GM12878 (cell line): ENCODE data around the gene DDX11. TPM values are rescaled to one million over a fixed set of nuclear protein-coding genes. Genes with fewer than 3 reads are reported as not detected.
"Not testable (repeated sequence)": the region's sequence is repeated elsewhere in the genome, so short reads cannot be mapped to it uniquely, and the experiment has no call there.

Experiments used
- ATAC-seq: fragments of 200-7000 bp; cut with Tn5 transposase; 3 replicates; pipeline ENCODE4 v1.9.1; 2020; ENCODE audit warnings: mild to moderate bottlenecking, moderate library complexity
- BruUV-seq: library from RNA; stranded (reverse); fragments of 400-500 nt; replicated peaks from 2 replicates; lab custom pipeline; 2021; lab: Mats Ljungman, UMichigan
- CTCF ChIA-PET: fragments of 300-600 bp; sonication (Branson Sonifier 250); formaldehyde crosslinking; extraction: SDS; loops from one replicate; lab custom pipeline; 2021; ENCODE audit warnings: inconsistent platforms; lab: Yijun Ruan, JAX
- POLR2A ChIA-PET: fragments of 350-600 bp; formaldehyde crosslinking; extraction: SDS; loops from one replicate; lab custom pipeline; 2021; ENCODE audit warnings: inconsistent platforms; lab: Charles Lee
- RAD21 ChIA-PET: fragments of 300-600 bp; sonication (Branson Sonifier 250); formaldehyde crosslinking; loops from one replicate; lab custom pipeline; 2023; ENCODE audit warnings: antibody characterized with exemption; ENCODE audit not compliant: unreplicated experiment; lab: Charles Lee
- SMC1A ChIA-PET: fragments of 300-600 bp; sonication (Branson Sonifier 250); formaldehyde crosslinking; loops from one replicate; lab custom pipeline; 2023; ENCODE audit not compliant: unreplicated experiment, uncharacterized antibody; lab: Charles Lee
- DNase-seq: peaks from one replicate; pipeline ENCODE4 v3.0.0-alpha.2; 2011; ENCODE audit warnings: low read depth, low spot score
- FAIRE-seq: peaks from 3 replicates; lab custom pipeline; 2011; peaks lifted over from hg19 to GRCh38; lab: Jason Lieb, UNC
- H2AFZ ChIP-seq: 2 replicates; pipeline ENCODE4 v1.6.0; 2011; ENCODE audit warnings: low read depth, low read length, control low read depth; ENCODE audit not compliant: control insufficient read depth
- H3K27ac ChIP-seq: 2 replicates; pipeline ENCODE4 v1.5.1; 2011; ENCODE audit warnings: control low read depth; ENCODE audit not compliant: control insufficient read depth, insufficient read depth
- H3K27me3 ChIP-seq, 2 experiments: replicated peaks in 1 of 2; 2 replicates each; pipeline versions ENCODE4 v1.6.0 to v1.6.1; 2011; ENCODE audit warnings: low read length in 1 of 2; ENCODE audit not compliant: control insufficient read depth in 2 of 2, insufficient read depth in 2 of 2
- H3K36me3 ChIP-seq, 2 experiments: 2 replicates each; pipeline ENCODE4 v1.5.1; 2011; ENCODE audit warnings: low read length in 1 of 2; ENCODE audit not compliant: control insufficient read depth in 2 of 2, insufficient read depth in 2 of 2
- H3K4me1 ChIP-seq: 2 replicates; pipeline ENCODE4 v1.6.1; 2011; ENCODE audit warnings: mild to moderate bottlenecking, low read length, moderate library complexity, mixed read lengths; ENCODE audit not compliant: control insufficient read depth, insufficient read depth
- H3K4me2 ChIP-seq: 2 replicates; pipeline ENCODE4 v1.6.0; 2011; ENCODE audit warnings: control low read depth; ENCODE audit not compliant: control insufficient read depth, insufficient read depth
- H3K4me3 ChIP-seq: fragments of 200-600 bp; sonication (generic); 2 replicates; pipeline ENCODE4 v1.5.1; 2016
- H3K79me2 ChIP-seq: 2 replicates; pipeline ENCODE4 v1.6.0; 2011; ENCODE audit warnings: low read length; ENCODE audit not compliant: control insufficient read depth, insufficient read depth
- H3K9ac ChIP-seq: 2 replicates; pipeline ENCODE4 v1.8.0; 2011; ENCODE audit warnings: low read length, control low read depth, mixed read lengths; ENCODE audit not compliant: control insufficient read depth, insufficient read depth
- H3K9me3 ChIP-seq: replicated peaks from 3 replicates; pipeline ENCODE4 v1.5.1; 2011; ENCODE audit warnings: mild to moderate bottlenecking, low read length; ENCODE audit not compliant: control insufficient read depth, insufficient read depth
- H4K20me1 ChIP-seq: 2 replicates; pipeline ENCODE4 v1.6.0; 2011; ENCODE audit not compliant: control insufficient read depth, insufficient read depth
- GATAD2B ChIP-seq: fragments of 450-650 bp; conservative IDR thresholded peaks from 2 replicates; pipeline ENCODE4 v1.6.1; 2017; ENCODE audit warnings: low read depth, mild to moderate bottlenecking, moderate library complexity
- NKRF ChIP-seq: fragments of 450-650 bp; conservative IDR thresholded peaks from 2 replicates; pipeline ENCODE4 v1.6.1; 2017; ENCODE audit warnings: mild to moderate bottlenecking, moderate library complexity
- RELB ChIP-seq: fragments of 450-650 bp; IDR thresholded peaks from 2 replicates; pipeline ENCODE4 v1.6.1; 2017; ENCODE audit warnings: low read depth, mild to moderate bottlenecking, moderate library complexity
- WGBS: methylation state at CpG from one replicate; pipeline ENCODE4 v1.1.6; 2016; ENCODE audit warnings: low lambda C conversion rate; ENCODE audit not compliant: insufficient replicate concordance, insufficient coverage; ENCODE audit errors: missing lambda C conversion rate; 5-methylcytosine and 5-hydroxymethylcytosine counted together
- in situ Hi-C: fragments of 300-500 bp; cut with MboI; formaldehyde crosslinking; loops from 9 replicates; pipeline ENCODE4 v1.14.3; 2018; ENCODE audit warnings: mixed read lengths
- intact Hi-C: fragments of 100-400 bp; cut with micrococcal nuclease; formaldehyde crosslinking; loops from one replicate; pipeline ENCODE4 v1.14.2; 2022; ENCODE audit not compliant: unreplicated experiment
- polyA plus RNA-seq, 11 experiments: library from polyadenylated mRNA; depleted of rRNA in 4 of 11; unstranded in 6 of 11; stranded (reverse) in 5 of 11; fragments of >200 nt; fragmentation: Nextera tagmentation in 4 of 11; fragmentation: Illumina TruSeq in 1 of 11; extraction: Ambion mirVana in 4 of 11; extraction: Trizol in 1 of 11; gene quantifications; 1 replicate in 1 of 11; 2 replicates in 10 of 11; pipeline versions ENCODE4 v1.2.1 to v1.2.3, GENCODE V29; 2011 to 2016; ENCODE audit warnings: inconsistent platforms in 2 of 11, missing spikeins in 2 of 11, low read depth in 1 of 11
- total RNA-seq, 4 experiments: library from RNA; depleted of rRNA in 3 of 4; stranded (reverse); fragments of >200 nt in 3 of 4; fragmentation: Illumina TruSeq in 1 of 4; extraction: Trizol in 1 of 4; gene quantifications; 2 replicates each; pipeline versions ENCODE4 v1.2.1 to v1.2.3, GENCODE V29; 2013 to 2021
- TF ChIP-seq, protein P1 (sequence below), 3 experiments: IDR thresholded peaks in 2 of 3; conservative IDR thresholded peaks in 1 of 3; 2 replicates each; pipeline ENCODE4 v1.5.1; 2011; ENCODE audit warnings: low read depth in 3 of 3, low read length in 3 of 3, mild to moderate bottlenecking in 3 of 3, control low read depth in 2 of 3, moderate library complexity in 2 of 3, inconsistent platforms in 1 of 3, mixed read lengths in 1 of 3; ENCODE audit not compliant: control insufficient read depth in 2 of 3, insufficient read depth in 1 of 3; ENCODE audit errors: extremely low read depth in 1 of 3

The DDX11 gene
- total and polyA plus RNA-seq, 10 of the 15 experiments (the other 5 are each of a cell fraction or from before 2014, with no cell fraction given): 3.8 to 94.2 (median 46.3) TPM

DNA sequence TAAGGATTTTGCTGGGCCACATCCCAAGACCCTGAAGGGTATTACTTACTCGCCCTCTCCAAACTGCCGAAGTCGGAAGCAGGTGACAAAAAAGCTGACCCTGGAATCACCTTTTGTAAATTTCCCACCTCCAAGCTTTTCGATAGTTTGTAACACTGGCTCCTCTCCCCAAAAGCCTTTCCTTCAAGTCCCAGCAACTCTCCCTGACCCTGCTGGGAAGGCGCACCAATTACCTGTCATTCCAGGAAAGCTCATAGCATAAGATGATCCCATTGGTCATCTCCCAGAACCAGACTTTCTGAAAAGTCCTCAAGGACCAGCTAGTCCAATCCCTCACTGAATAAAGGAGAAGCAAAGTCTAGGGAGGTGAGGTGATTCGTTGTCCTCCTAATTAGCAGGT lies 698 bp upstream of the DDX11 start:
- H4K20me1 ChIP-seq, H3K27ac ChIP-seq, ATAC-seq, H3K9me3 ChIP-seq, H3K4me1 ChIP-seq, SMC1A ChIA-PET, FAIRE-seq, H3K36me3 ChIP-seq, DNase-seq, BruUV-seq, intact Hi-C loops, RAD21 ChIA-PET, H3K27me3 ChIP-seq, in situ Hi-C loops, POLR2A ChIA-PET: not testable (repeated sequence)
- peak overlapping the region; percentile 86 for H3K4me2 ChIP-seq
- H3K79me2 ChIP-seq: peaks cover 23% of the 10 kb centered on the region
- H2AFZ ChIP-seq: peak overlapping the region; percentile 47; the same call in 1 of the 2 replicates
- H3K9ac ChIP-seq: peak overlapping the region; percentile 92
- CTCF ChIA-PET: interaction anchor here (1.6 kb wide), 1 partner anchor 221 kb away, joined by 6 read pairs; no protein-coding TSS in a partner anchor
- H3K4me3 ChIP-seq: peak overlapping the region; percentile 97
- 58% methylated on average over 6 of the region's 6 CpGs for WGBS

DNA sequence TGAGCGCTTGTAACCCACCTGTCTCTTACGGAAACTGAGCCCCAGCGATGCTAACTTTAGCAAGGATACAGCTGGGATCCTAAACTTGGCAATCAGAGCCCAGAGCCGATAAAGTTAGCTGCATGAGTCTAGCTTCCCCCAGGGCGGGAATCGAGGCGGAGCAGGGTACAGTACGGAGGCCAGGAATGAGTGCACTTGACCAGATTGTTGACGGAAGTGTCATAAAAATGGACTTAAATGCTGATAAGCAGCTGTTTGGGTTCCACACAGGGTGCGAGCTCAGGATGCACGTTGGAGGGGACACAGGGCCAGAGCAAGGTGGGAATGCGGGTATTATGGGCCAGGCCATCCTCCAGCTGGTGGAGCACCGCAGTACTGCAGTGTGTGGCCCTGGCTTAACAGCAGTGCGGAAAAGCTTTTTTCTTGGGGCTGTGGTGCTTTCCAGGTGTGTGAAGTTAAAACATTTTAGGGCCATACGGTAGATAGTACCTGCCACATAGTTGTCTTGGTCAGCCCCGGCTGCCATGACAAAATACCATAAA lies 744 bp downstream of the DDX11 start:
- intact Hi-C loops, RAD21 ChIA-PET, FAIRE-seq, POLR2A ChIA-PET, H3K9me3 ChIP-seq, CTCF ChIA-PET, in situ Hi-C loops, H4K20me1 ChIP-seq, H3K27me3 ChIP-seq, H3K36me3 ChIP-seq, H3K4me1 ChIP-seq, BruUV-seq: not testable (repeated sequence)
- TF ChIP-seq GATAD2B: 0 out of 2 replicates have a peak, but pooled peaks have one; percentile 7
- TF ChIP-seq NKRF: peak; percentile 32
- TF ChIP-seq RELB: 0 out of 2 replicates have a peak, but pooled peaks have one; percentile 8
- TF ChIP-seq, protein P1, sequence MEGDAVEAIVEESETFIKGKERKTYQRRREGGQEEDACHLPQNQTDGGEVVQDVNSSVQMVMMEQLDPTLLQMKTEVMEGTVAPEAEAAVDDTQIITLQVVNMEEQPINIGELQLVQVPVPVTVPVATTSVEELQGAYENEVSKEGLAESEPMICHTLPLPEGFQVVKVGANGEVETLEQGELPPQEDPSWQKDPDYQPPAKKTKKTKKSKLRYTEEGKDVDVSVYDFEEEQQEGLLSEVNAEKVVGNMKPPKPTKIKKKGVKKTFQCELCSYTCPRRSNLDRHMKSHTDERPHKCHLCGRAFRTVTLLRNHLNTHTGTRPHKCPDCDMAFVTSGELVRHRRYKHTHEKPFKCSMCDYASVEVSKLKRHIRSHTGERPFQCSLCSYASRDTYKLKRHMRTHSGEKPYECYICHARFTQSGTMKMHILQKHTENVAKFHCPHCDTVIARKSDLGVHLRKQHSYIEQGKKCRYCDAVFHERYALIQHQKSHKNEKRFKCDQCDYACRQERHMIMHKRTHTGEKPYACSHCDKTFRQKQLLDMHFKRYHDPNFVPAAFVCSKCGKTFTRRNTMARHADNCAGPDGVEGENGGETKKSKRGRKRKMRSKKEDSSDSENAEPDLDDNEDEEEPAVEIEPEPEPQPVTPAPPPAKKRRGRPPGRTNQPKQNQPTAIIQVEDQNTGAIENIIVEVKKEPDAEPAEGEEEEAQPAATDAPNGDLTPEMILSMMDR (IDR thresholded peaks at IDR 0.05 in 2 of 3, conservative IDR thresholded peaks at IDR 0.05 in 1 of 3; ENCODE audit: control insufficient read depth in 2 of 3, extremely low read depth in 1 of 3, insufficient read depth in 1 of 3, low read depth in 3 of 3, low read length in 3 of 3): 0 out of 6 replicates have a peak, but pooled peaks of 1 of the 3 experiments have one; percentile 32
- under 1% methylated on average over 16 of the region's 16 CpGs for WGBS
- DNase-seq (peak; percentile 9), ATAC-seq (peak; percentile 73)
- H3K4me3 ChIP-seq: peak overlapping the region; percentile 97
- SMC1A ChIA-PET: interaction anchor here (0.8 kb wide), 1 partner anchor 163 kb away, joined by 3 read pairs; no protein-coding TSS in a partner anchor
- peak overlapping the region; percentile 92 for H2AFZ ChIP-seq
- peak overlapping the region; percentile 90 for H3K27ac ChIP-seq
- H3K4me2 ChIP-seq: peak overlapping the region; percentile 87
- peaks cover 23% of the 10 kb centered on the region for H3K79me2 ChIP-seq
- H3K9ac ChIP-seq: peak overlapping the region; percentile 92
